ENCODE measurements around the gene PNKP.
A peak's percentile ranks its signal among the peaks of the same experiment; 100 is the strongest.
"Not testable (repeated sequence)": the region's sequence is repeated elsewhere in the genome, so short reads cannot be mapped to it uniquely, and the experiment has no call there.

Gene PNKP

GRCh38 chr19:49840736-49841249 lies 26.6 kb downstream of the PNKP start:
- DNase-seq, result no peak

GRCh38 chr19:49840321-49840720 lies 27.1 kb downstream of the PNKP start:
- DNase-seq, result no peak

- DNase-seq, result no peak
These were observed 27.7 kb downstream of the PNKP start for GRCh38 chr19:49839713-49840112.

GRCh38 chr19:49838885-49839588 lies 28.3 kb downstream of the PNKP start:
- DNase-seq, result no peak

- DNase-seq, result no peak
These were observed 30.0 kb downstream of the PNKP start for GRCh38 chr19:49837425-49837824.

GRCh38 chr19:49837009-49837310 lies 30.4 kb downstream of the PNKP start:
- DNase-seq, result no peak

- no peak for DNase-seq
These were observed 31.0 kb downstream of the PNKP start for GRCh38 chr19:49836176-49837008.

- no peak for DNase-seq
These were observed 31.8 kb downstream of the PNKP start for GRCh38 chr19:49835562-49835961.

- DNase-seq, result no peak
These were observed 33.8 kb downstream of the PNKP start for GRCh38 chr19:49833599-49833998.

GRCh38 chr19:49832556-49832955 lies 34.8 kb downstream of the PNKP start:
- DNase-seq, result no peak

GRCh38 chr19:49831592-49831991 lies 35.8 kb downstream of the PNKP start:
- DNase-seq, result no peak

GRCh38 chr19:49830766-49831165 lies 36.6 kb downstream of the PNKP start:
- DNase-seq, result no peak

GRCh38 chr19:49829721-49830120 lies 37.7 kb downstream of the PNKP start:
- DNase-seq, result no peak

- no peak for DNase-seq
These were observed 38.2 kb downstream of the PNKP start for GRCh38 chr19:49829200-49829599.

- no peak for DNase-seq
These were observed 40.3 kb downstream of the PNKP start for GRCh38 chr19:49827034-49827433.

GRCh38 chr19:49824662-49825061 lies 42.7 kb downstream of the PNKP start:
- no peak for DNase-seq

- no peak for DNase-seq
These were observed 43.9 kb downstream of the PNKP start for GRCh38 chr19:49823472-49823871.

GRCh38 chr19:49820125-49820524 lies 47.3 kb downstream of the PNKP start:
- DNase-seq, result no peak

GRCh38 chr19:49819452-49820115 lies 47.8 kb downstream of the PNKP start:
- not testable (repeated sequence) for DNase-seq

- DNase-seq, result peak; percentile 4
These were observed 48.6 kb downstream of the PNKP start for GRCh38 chr19:49818649-49819370.

GRCh38 chr19:49817964-49818648 lies 49.3 kb downstream of the PNKP start, which contains the start of gene MED25:
Gene MED25, plus strand, starts transcription at chr19:49818289. Its CDS starts 53 bp downstream, at chr19:49818342.
- peak; percentile 70 for DNase-seq

- no peak for DNase-seq
These were observed 50.8 kb downstream of the PNKP start for GRCh38 chr19:49816590-49816989.

Measured in NCI-H226 (cell line).